CD4-positive, alpha-beta T cell (primary cell): ENCODE results near the gene RPE65. TPM values are rescaled to one million over a fixed set of nuclear protein-coding genes. Genes with fewer than 3 reads are reported as not detected.
A peak's percentile ranks its signal among the peaks of the same experiment; 100 is the strongest.

Experiments used
- ATAC-seq: fragments of 200-7000 bp; cut with Tn5 transposase; one replicate; pipeline ENCODE4 v1.10.0; 2022; ENCODE audit warnings: mild to moderate bottlenecking; ENCODE audit not compliant: poor library complexity
- CTCF ChIA-PET: fragments of 350-600 bp; sonication (Branson Sonifier 250); formaldehyde crosslinking; loops from one replicate; lab custom pipeline; 2021; ENCODE audit warnings: antibody characterized with exemption, inconsistent platforms; lab: Charles Lee
- POLR2A ChIA-PET: fragments of 350-600 bp; sonication (Branson Sonifier 250); formaldehyde crosslinking; loops from one replicate; lab custom pipeline; 2021; ENCODE audit warnings: antibody characterized with exemption, inconsistent platforms; lab: Charles Lee
- DNase-seq, 14 experiments: peaks; one replicate each; pipeline ENCODE4 v3.0.0-alpha.2; 2013 to 2020; ENCODE audit warnings: mixed read lengths in 2 of 14
- H3K27ac ChIP-seq, 2 donors: one replicate each; pipeline versions ENCODE4 v1.5.1 to v1.7.0; 2013; ENCODE audit warnings: low read length in 2 of 2, low read depth in 1 of 2, mild to moderate bottlenecking in 1 of 2
- H3K27me3 ChIP-seq, 2 experiments: 1 replicate in 1 of 2; 2 replicates in 1 of 2; pipeline versions ENCODE4 v1.6.1 to v1.7.0; 2013; ENCODE audit warnings: low read length in 2 of 2, control low read depth in 1 of 2, mild to moderate bottlenecking in 1 of 2, moderate library complexity in 1 of 2; ENCODE audit not compliant: insufficient read depth in 2 of 2, control insufficient read depth in 1 of 2
- H3K36me3 ChIP-seq: one replicate; pipeline ENCODE4 v1.6.1; 2013; ENCODE audit warnings: low read length, control low read depth; ENCODE audit not compliant: insufficient read depth
- H3K4me1 ChIP-seq: one replicate; pipeline ENCODE4 v1.6.1; 2013; ENCODE audit warnings: low read length, control low read depth; ENCODE audit not compliant: insufficient read depth
- H3K4me3 ChIP-seq: one replicate; pipeline ENCODE4 v1.5.1; 2013; ENCODE audit warnings: mild to moderate bottlenecking, low read length, moderate library complexity
- H3K9me3 ChIP-seq, 2 experiments: 1 replicate in 1 of 2; 2 replicates in 1 of 2; pipeline versions ENCODE4 v1.6.1 to v1.7.0; 2013; ENCODE audit warnings: low read length in 2 of 2, mild to moderate bottlenecking in 2 of 2, control low read depth in 1 of 2, moderate library complexity in 1 of 2; ENCODE audit not compliant: control insufficient read depth in 1 of 2, insufficient read depth in 1 of 2
- H3K27ac Mint-ChIP-seq: one replicate; pipeline ENCODE4 v1.8.0; 2020; ENCODE audit warnings: mixed read lengths
- H3K27me3 Mint-ChIP-seq: one replicate; pipeline ENCODE4 v1.8.0; 2021; ENCODE audit warnings: mixed read lengths
- H3K36me3 Mint-ChIP-seq: one replicate; pipeline ENCODE4 v1.8.0; 2021; ENCODE audit warnings: low read depth, mixed read lengths
- H3K4me1 Mint-ChIP-seq: one replicate; pipeline ENCODE4 v1.8.0; 2021; ENCODE audit warnings: low read depth, mixed read lengths
- H3K4me3 Mint-ChIP-seq: one replicate; pipeline ENCODE4 v1.8.0; 2020; ENCODE audit warnings: mild to moderate bottlenecking, mixed read lengths
- H3K9me3 Mint-ChIP-seq: one replicate; pipeline ENCODE4 v1.8.0; 2020; ENCODE audit warnings: mixed read lengths
- intact Hi-C, 2 experiments: fragments of 100-400 bp; cut with DNase I in 1 of 2; cut with micrococcal nuclease in 1 of 2; formaldehyde crosslinking; loops; one replicate each; pipeline versions ENCODE4 v1.15.1 to v1.9.0; 2023 to 2025; cut with DNase I, micrococcal nuclease
- total RNA-seq, 174 experiments: library from RNA in 2 of 174; stranded (reverse) in 2 of 174; gene quantifications; one replicate each; pipeline ENCODE4 v1.2.3 and lab custom pipeline; 2021 to 2026
- TF ChIP-seq, protein P1 (sequence below): fragments of 200-600 bp; IDR thresholded peaks from one replicate; pipeline ENCODE4 v1.8.0; 2022; ENCODE audit warnings: antibody characterized with exemption, mild to moderate bottlenecking

Gene RPE65
- total RNA-seq, 2 experiments from 2014 or later, result not detected

DNA sequence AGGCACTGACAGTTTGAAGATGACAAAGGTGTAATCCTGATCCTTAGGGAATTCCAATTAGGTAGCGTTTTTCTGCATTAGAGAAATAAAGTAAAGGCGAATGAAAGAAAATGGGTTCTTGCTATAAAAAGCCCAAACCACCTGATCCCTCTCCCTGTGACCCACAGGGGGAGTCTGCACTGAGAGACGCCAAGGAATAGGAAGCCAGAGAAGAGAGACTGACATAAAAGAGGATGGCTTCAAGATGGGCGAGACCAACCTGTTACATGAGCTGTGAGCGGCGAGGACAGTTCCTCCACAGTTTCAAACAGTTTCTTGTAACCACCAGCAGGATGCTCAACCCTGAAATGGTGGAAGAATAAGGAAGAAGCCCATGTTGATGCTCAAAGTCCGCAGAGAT is 1.4 kb downstream of the RPE65 start:
- H3K36me3 ChIP-seq, result no peaks in the 10 kb centered on the region
- Mint-ChIP-seq H3K4me3 (no peak overlapping the region), H3K9me3 (no peaks in the 10 kb centered on the region), H3K36me3 (no peaks in the 10 kb centered on the region), H3K27ac (no peak overlapping the region), H3K4me1 (no peaks in the 10 kb centered on the region), H3K27me3 (peaks cover 4% of the 10 kb centered on the region)
- H3K27ac ChIP-seq, result no peak overlapping the region
- H3K9me3 ChIP-seq, result no peaks in the 10 kb centered on the region
- intact Hi-C loops, result no loop called here
- DNase-seq (no peak), ATAC-seq (no peak)
- TF ChIP-seq, protein P1, sequence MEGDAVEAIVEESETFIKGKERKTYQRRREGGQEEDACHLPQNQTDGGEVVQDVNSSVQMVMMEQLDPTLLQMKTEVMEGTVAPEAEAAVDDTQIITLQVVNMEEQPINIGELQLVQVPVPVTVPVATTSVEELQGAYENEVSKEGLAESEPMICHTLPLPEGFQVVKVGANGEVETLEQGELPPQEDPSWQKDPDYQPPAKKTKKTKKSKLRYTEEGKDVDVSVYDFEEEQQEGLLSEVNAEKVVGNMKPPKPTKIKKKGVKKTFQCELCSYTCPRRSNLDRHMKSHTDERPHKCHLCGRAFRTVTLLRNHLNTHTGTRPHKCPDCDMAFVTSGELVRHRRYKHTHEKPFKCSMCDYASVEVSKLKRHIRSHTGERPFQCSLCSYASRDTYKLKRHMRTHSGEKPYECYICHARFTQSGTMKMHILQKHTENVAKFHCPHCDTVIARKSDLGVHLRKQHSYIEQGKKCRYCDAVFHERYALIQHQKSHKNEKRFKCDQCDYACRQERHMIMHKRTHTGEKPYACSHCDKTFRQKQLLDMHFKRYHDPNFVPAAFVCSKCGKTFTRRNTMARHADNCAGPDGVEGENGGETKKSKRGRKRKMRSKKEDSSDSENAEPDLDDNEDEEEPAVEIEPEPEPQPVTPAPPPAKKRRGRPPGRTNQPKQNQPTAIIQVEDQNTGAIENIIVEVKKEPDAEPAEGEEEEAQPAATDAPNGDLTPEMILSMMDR, result no peak
- H3K27me3 ChIP-seq, result no peaks in the 10 kb centered on the region
- POLR2A ChIA-PET, result no interaction called here
- CTCF ChIA-PET, result no interaction called here
- H3K4me3 ChIP-seq, result no peak overlapping the region
- H3K4me1 ChIP-seq, result no peaks in the 10 kb centered on the region

DNA sequence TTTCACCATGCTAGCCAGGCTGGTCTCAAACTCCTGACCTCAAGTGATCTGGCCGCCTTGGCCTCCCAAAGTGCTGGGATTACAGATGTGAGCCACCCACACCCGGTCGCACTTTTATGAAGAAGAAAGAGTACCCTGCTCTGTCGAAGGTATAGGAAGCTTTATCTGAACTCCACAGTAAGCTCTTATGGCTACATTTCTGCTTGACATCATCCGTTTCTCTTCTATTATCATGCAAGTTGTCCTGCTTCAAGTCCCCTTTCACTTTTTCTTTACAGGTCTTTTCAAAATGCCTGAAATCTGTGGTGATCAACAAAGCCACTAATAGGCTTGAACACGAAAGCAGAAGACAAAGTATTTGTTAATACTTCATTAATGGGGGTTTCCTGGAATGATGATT is 4.0 kb downstream of the RPE65 start:
- ATAC-seq (no peak), DNase-seq (no peak)
- H3K9me3 ChIP-seq, result no peaks in the 10 kb centered on the region
- ChIA-PET CTCF (no interaction called here), POLR2A (no interaction called here)
- intact Hi-C loops, result no loop called here
- no peaks in the 10 kb centered on the region for H3K4me1 Mint-ChIP-seq
- no peaks in the 10 kb centered on the region for H3K9me3 Mint-ChIP-seq
- no peaks in the 10 kb centered on the region for H3K36me3 Mint-ChIP-seq
- H3K27me3 Mint-ChIP-seq, result peaks cover 4% of the 10 kb centered on the region
- H3K36me3 ChIP-seq, result no peaks in the 10 kb centered on the region
- TF ChIP-seq, protein P1, result no peak
- no peaks in the 10 kb centered on the region for H3K27me3 ChIP-seq
- H3K27ac ChIP-seq, result no peak overlapping the region
- no peak overlapping the region for H3K4me3 ChIP-seq
- H3K4me1 ChIP-seq, result no peaks in the 10 kb centered on the region
- no peak overlapping the region for H3K4me3 Mint-ChIP-seq
- H3K27ac Mint-ChIP-seq, result no peak overlapping the region

DNA sequence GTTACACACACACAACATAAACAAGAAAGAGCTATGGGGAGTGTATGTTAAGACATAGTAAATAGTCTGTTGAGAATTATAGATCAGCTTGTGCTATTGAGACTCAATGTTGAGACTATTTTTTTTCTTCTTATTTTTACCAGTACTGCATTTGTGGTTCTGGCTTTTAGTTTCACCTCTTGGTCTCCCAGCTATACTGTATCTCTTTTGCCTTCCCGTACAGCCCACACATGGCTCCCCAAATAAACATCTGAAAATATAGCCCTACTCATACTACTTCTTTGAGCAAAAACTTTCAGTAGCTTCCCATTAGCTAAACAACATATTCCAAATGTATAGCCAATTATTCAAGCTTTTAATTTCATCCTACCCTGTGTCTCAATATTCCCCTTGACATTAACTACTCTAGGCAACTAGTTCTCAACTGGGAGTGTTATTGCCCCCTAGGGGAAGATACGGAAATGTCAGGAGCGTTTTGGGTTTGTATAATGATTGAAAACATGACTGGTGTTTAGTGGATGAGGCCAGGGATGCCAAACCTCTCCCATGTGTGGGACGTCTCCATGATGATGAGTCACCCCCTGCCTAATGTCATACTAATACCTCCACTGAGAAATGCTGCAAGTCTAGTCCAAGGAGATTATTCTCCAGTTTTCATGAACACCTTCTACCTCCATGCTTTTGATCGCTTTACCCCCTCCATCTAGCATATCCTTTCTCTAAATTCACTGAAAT is 6.8 kb downstream of the RPE65 start:
- ATAC-seq (no peak), DNase-seq (peak in 3 of 14 experiments; percentile 1 to 23 (median 21))
- no peak overlapping the region for H3K27ac ChIP-seq
- POLR2A ChIA-PET, result no interaction called here
- no peaks in the 10 kb centered on the region for H3K36me3 Mint-ChIP-seq
- no peak overlapping the region for H3K27ac Mint-ChIP-seq
- H3K4me3 Mint-ChIP-seq, result no peak overlapping the region
- H3K36me3 ChIP-seq, result no peaks in the 10 kb centered on the region
- H3K4me3 ChIP-seq, result no peak overlapping the region
- intact Hi-C loops, result no loop called here
- H3K4me1 ChIP-seq, result no peaks in the 10 kb centered on the region
- TF ChIP-seq, protein P1, result no peak
- no peaks in the 10 kb centered on the region for H3K4me1 Mint-ChIP-seq
- H3K27me3 Mint-ChIP-seq, result no peaks in the 10 kb centered on the region
- H3K9me3 ChIP-seq, result no peaks in the 10 kb centered on the region
- no peaks in the 10 kb centered on the region for H3K9me3 Mint-ChIP-seq
- no peaks in the 10 kb centered on the region for H3K27me3 ChIP-seq
- CTCF ChIA-PET, result no interaction called here
